Caco-2 (cell line): ENCODE data around the gene L3MBTL4. TPM values are rescaled to one million over a fixed set of nuclear protein-coding genes. Genes with fewer than 3 reads are reported as not detected.

ENCODE experiments used
- BruUV-seq: library from RNA; stranded (reverse); fragments of 400-500 nt; replicated peaks from 2 replicates; lab custom pipeline; 2021; lab: Mats Ljungman, UMichigan
- CTCF ChIA-PET: fragments of 300-600 bp; sonication (Branson Sonifier 250); formaldehyde crosslinking; loops from one replicate; lab custom pipeline; 2022; ENCODE audit warnings: antibody characterized with exemption; lab: Charles Lee
- POLR2A ChIA-PET: fragments of 300-600 bp; sonication (Branson Sonifier 250); formaldehyde crosslinking; loops from one replicate; lab custom pipeline; 2022; ENCODE audit warnings: antibody characterized with exemption; lab: Charles Lee
- DNase-seq, 2 experiments: peaks; one replicate each; pipeline versions ENCODE4 v3.0.0 to v3.0.0-alpha.2; 2020 to 2022
- H3K27me3 ChIP-seq: replicated peaks from 2 replicates; pipeline ENCODE4 v1.6.0; 2011; ENCODE audit warnings: low read length; ENCODE audit not compliant: control insufficient read depth, insufficient read depth
- H3K36me3 ChIP-seq: 2 replicates; pipeline ENCODE4 v1.5.1; 2011; ENCODE audit warnings: low read length; ENCODE audit not compliant: control insufficient read depth, insufficient read depth
- H3K4me1 ChIP-seq: fragments of 250-450 bp; sonication (Bioruptor Pico); 2 replicates; pipeline ENCODE4 v1.5.1; 2020; ENCODE audit warnings: mild to moderate bottlenecking
- H3K4me3 ChIP-seq: 2 replicates; pipeline ENCODE4 v1.5.1; 2011; ENCODE audit warnings: low read depth, mild to moderate bottlenecking, control low read depth, low read length
- H3K9me3 ChIP-seq: fragments of 250-450 bp; sonication (Bioruptor Pico); 2 replicates; pipeline ENCODE4 v1.5.1; 2020; ENCODE audit warnings: mild to moderate bottlenecking, moderate library complexity
- H3K27ac Mint-ChIP-seq: one replicate; pipeline ENCODE4 v1.8.0; 2022; ENCODE audit warnings: mixed read lengths; ENCODE audit not compliant: unreplicated experiment
- H3K27me3 Mint-ChIP-seq: one replicate; pipeline ENCODE4 v1.8.0; 2022; ENCODE audit warnings: mixed read lengths; ENCODE audit not compliant: insufficient read depth, unreplicated experiment
- H3K36me3 Mint-ChIP-seq: one replicate; pipeline ENCODE4 v1.8.0; 2022; ENCODE audit warnings: mild to moderate bottlenecking, mixed read lengths; ENCODE audit not compliant: insufficient read depth, unreplicated experiment
- H3K4me1 Mint-ChIP-seq: one replicate; pipeline ENCODE4 v1.8.0; 2022; ENCODE audit warnings: low read depth, mixed read lengths; ENCODE audit not compliant: unreplicated experiment
- H3K4me3 Mint-ChIP-seq: one replicate; pipeline ENCODE4 v1.8.0; 2022; ENCODE audit warnings: mild to moderate bottlenecking, moderate library complexity, mixed read lengths; ENCODE audit not compliant: unreplicated experiment
- H3K9me3 Mint-ChIP-seq: one replicate; pipeline ENCODE4 v1.8.0; 2022; ENCODE audit warnings: mixed read lengths; ENCODE audit not compliant: unreplicated experiment
- CTCF ChIP-seq, 2 experiments: fragments of 200-600 bp in 1 of 2; IDR thresholded peaks; 1 replicate in 1 of 2; 2 replicates in 1 of 2; pipeline versions ENCODE4 v1.5.1 to v1.8.0; 2011 to 2022; ENCODE audit warnings: antibody characterized with exemption in 1 of 2, control low read depth in 1 of 2, inconsistent platforms in 1 of 2, low read depth in 1 of 2, low read length in 1 of 2, mild to moderate bottlenecking in 1 of 2, moderate library complexity in 1 of 2; ENCODE audit not compliant: insufficient read depth in 1 of 2, severe bottlenecking in 1 of 2, unreplicated experiment in 1 of 2
- intact Hi-C: fragments of 100-400 bp; cut with micrococcal nuclease; formaldehyde crosslinking; loops from one replicate; pipeline ENCODE4 v1.10.0; 2022; ENCODE audit not compliant: unreplicated experiment
- total RNA-seq: library from RNA; stranded (reverse); gene quantifications from 2 replicates; pipeline ENCODE4 v1.2.3, GENCODE V29; 2022

The L3MBTL4 gene
- total RNA-seq, 1 experiment from 2014 or later, result 0.23 TPM

- CTCF ChIA-PET, result no interaction called here
- no peak overlapping the region for H3K4me3 Mint-ChIP-seq
- Histone ChIP-seq H3K36me3 (no peaks in the 10 kb centered on the region), H3K9me3 (no peaks in the 10 kb centered on the region), H3K4me1 (no peaks in the 10 kb centered on the region), H3K4me3 (no peak overlapping the region), H3K27me3 (no peaks in the 10 kb centered on the region)
- no peaks in the 10 kb centered on the region for H3K9me3 Mint-ChIP-seq
- no peak for DNase-seq
- intact Hi-C loops, result loop anchor here (10.0 kb wide), 1 partner anchor 61 kb away; no protein-coding TSS in a partner anchor
- no peaks in the 10 kb centered on the region for H3K36me3 Mint-ChIP-seq
- H3K27me3 Mint-ChIP-seq, result peaks cover 13% of the 10 kb centered on the region
- TF ChIP-seq CTCF (IDR thresholded peaks at IDR 0.05; ENCODE audit: insufficient read depth in 1 of 2, low read depth in 1 of 2, low read length in 1 of 2, severe bottlenecking in 1 of 2, unreplicated experiment in 1 of 2), result no peak
- no peak overlapping the region for H3K27ac Mint-ChIP-seq
- POLR2A ChIA-PET, result no interaction called here
- H3K4me1 Mint-ChIP-seq, result no peaks in the 10 kb centered on the region
- BruUV-seq, result no TSS peak
Observed at GRCh38 chr18:6115710-6116109, 299.0 kb downstream of the L3MBTL4 start.

- CTCF ChIA-PET, result no interaction called here
- no peaks in the 10 kb centered on the region for H3K27me3 ChIP-seq
- no peaks in the 10 kb centered on the region for H3K9me3 ChIP-seq
- TF ChIP-seq CTCF (IDR thresholded peaks at IDR 0.05; ENCODE audit: insufficient read depth in 1 of 2, low read depth in 1 of 2, low read length in 1 of 2, severe bottlenecking in 1 of 2, unreplicated experiment in 1 of 2), result no peak
- Mint-ChIP-seq H3K27ac (no peak overlapping the region), H3K9me3 (no peaks in the 10 kb centered on the region), H3K27me3 (peaks cover 13% of the 10 kb centered on the region), H3K4me3 (no peak overlapping the region), H3K4me1 (no peaks in the 10 kb centered on the region), H3K36me3 (no peaks in the 10 kb centered on the region)
- H3K4me3 ChIP-seq, result no peak overlapping the region
- no TSS peak for BruUV-seq
- intact Hi-C loops, result loop anchor here (10.0 kb wide), 1 partner anchor 59 kb away; no protein-coding TSS in a partner anchor
- no peak for DNase-seq
- POLR2A ChIA-PET, result no interaction called here
- no peaks in the 10 kb centered on the region for H3K4me1 ChIP-seq
- H3K36me3 ChIP-seq, result no peaks in the 10 kb centered on the region
Observed at GRCh38 chr18:6113650-6114049, 301.1 kb downstream of the L3MBTL4 start.

- no peak for DNase-seq
- Histone ChIP-seq H3K4me3 (no peak overlapping the region), H3K27me3 (no peaks in the 10 kb centered on the region), H3K4me1 (no peaks in the 10 kb centered on the region), H3K36me3 (no peaks in the 10 kb centered on the region), H3K9me3 (no peaks in the 10 kb centered on the region)
- ChIA-PET POLR2A (no interaction called here), CTCF (no interaction called here)
- BruUV-seq, result no TSS peak
- Mint-ChIP-seq H3K9me3 (no peaks in the 10 kb centered on the region), H3K27ac (no peak overlapping the region), H3K27me3 (peaks cover 17% of the 10 kb centered on the region), H3K4me3 (no peak overlapping the region), H3K4me1 (no peaks in the 10 kb centered on the region), H3K36me3 (no peaks in the 10 kb centered on the region)
- intact Hi-C loops, result loop anchor here (10.0 kb wide), 1 partner anchor 57 kb away; no protein-coding TSS in a partner anchor
- TF ChIP-seq CTCF (IDR thresholded peaks at IDR 0.05; ENCODE audit: insufficient read depth in 1 of 2, low read depth in 1 of 2, low read length in 1 of 2, severe bottlenecking in 1 of 2, unreplicated experiment in 1 of 2), result no peak
Observed at GRCh38 chr18:6111726-6112125, 303.0 kb downstream of the L3MBTL4 start.
